ENCODE measurements around the gene TRAPPC5. TPM values are rescaled to one million over a fixed set of nuclear protein-coding genes. Genes with fewer than 3 reads are reported as not detected.

The TRAPPC5 gene
- total and polyA plus RNA-seq, 2 experiments from 2014 or later: 78.3 to 252 TPM

DNA sequence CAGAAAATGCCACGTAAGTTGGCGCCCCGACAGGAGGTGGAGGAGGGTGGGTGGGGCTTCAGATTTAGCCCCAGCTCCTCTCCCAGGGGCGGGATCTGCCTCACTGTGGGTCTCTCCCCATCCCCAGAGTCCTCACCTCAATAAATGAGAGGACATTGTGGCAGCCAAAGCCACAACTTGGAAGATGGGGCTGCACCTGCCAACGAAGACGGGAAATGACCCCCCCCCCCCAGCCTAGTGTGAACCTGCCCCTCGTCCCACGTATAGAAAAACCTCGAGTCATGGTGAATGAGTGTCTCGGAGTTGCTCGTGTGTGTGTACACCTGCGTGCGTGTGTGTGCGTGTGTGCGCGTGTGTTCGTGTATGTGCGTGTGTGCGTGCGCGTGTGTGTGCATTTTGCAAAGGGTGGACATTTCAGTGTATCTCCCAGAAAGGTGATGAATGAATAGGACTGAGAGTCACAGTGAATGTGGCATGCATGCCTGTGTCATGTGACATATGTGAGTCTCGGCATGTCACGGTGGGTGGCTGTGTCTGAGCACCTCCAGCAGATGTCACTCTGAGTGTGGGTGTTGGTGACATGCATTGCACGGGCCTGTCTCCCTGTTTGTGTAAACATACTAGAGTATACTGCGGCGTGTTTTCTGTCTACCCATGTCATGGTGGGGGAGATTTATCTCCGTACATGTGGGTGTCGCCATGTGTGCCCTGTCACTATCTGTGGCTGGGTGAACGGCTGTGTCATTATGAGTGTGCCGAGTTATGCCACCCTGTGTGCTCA, 1.5 kb upstream of the TRAPPC5 start:
- H3K4me3 Mint-ChIP-seq: no peak overlapping the region
- Histone ChIP-seq H3K27ac (ENCODE audit: low read depth) (no peak overlapping the region), H4K20me1 (replicated peaks; ENCODE audit: insufficient read depth) (peaks cover 8% of the 10 kb centered on the region), H3K79me2 (replicated peaks; ENCODE audit: insufficient read depth) (0 out of 2 replicates have a peak, but pooled peaks cover 3% of the 10 kb centered on the region), H3K4me1 (ENCODE audit: insufficient read depth) (no peaks in the 10 kb centered on the region), H3K27me3 (ENCODE audit: insufficient read depth) (peaks cover 10% of the 10 kb centered on the region; the same call in 1 of the 2 replicates), H3K4me2 (no peak overlapping the region), H2AFZ (no peak overlapping the region), H3F3A (replicated peaks; ENCODE audit: low read depth) (0 out of 2 replicates have a peak, but pooled peaks cover 3% of the 10 kb centered on the region), H3K36me3 (ENCODE audit: insufficient read depth) (no peaks in the 10 kb centered on the region; the same call in 1 of the 2 replicates), H3K9me2 (ENCODE audit: insufficient read depth) (no peaks in the 10 kb centered on the region), H3K4me3 (no peak overlapping the region)
- no peak for ATAC-seq
- H3K9me3 Mint-ChIP-seq: peaks cover under 1% of the 10 kb centered on the region; the same call in 1 of the 3 replicates
- no peak for DNase-seq (ENCODE audit: low spot score)
- peaks cover 20% of the 10 kb centered on the region for H3K36me3 Mint-ChIP-seq (ENCODE audit: low read depth)
- TF ChIP-seq ZNF331 (CRISPR knock-in tag; IDR thresholded peaks at IDR 0.05; ENCODE audit: low read depth) (no peak), POLR2AphosphoS5 (IDR thresholded peaks at IDR 0.05; ENCODE audit: low read depth) (no peak)
- TF ChIP-seq, protein P1, sequence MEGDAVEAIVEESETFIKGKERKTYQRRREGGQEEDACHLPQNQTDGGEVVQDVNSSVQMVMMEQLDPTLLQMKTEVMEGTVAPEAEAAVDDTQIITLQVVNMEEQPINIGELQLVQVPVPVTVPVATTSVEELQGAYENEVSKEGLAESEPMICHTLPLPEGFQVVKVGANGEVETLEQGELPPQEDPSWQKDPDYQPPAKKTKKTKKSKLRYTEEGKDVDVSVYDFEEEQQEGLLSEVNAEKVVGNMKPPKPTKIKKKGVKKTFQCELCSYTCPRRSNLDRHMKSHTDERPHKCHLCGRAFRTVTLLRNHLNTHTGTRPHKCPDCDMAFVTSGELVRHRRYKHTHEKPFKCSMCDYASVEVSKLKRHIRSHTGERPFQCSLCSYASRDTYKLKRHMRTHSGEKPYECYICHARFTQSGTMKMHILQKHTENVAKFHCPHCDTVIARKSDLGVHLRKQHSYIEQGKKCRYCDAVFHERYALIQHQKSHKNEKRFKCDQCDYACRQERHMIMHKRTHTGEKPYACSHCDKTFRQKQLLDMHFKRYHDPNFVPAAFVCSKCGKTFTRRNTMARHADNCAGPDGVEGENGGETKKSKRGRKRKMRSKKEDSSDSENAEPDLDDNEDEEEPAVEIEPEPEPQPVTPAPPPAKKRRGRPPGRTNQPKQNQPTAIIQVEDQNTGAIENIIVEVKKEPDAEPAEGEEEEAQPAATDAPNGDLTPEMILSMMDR (conservative IDR thresholded peaks at IDR 0.05; ENCODE audit: low read depth in 2 of 2): peak in 1 of 2 experiments; percentile 35; a peak in 2 of 4 replicates
- H3K27ac Mint-ChIP-seq: no peak overlapping the region
- peaks cover 28% of the 10 kb centered on the region for H3K27me3 Mint-ChIP-seq (ENCODE audit: insufficient read depth, low read depth, poor library complexity)
- peaks cover 4% of the 10 kb centered on the region; the same call in 1 of the 3 replicates for H3K4me1 Mint-ChIP-seq

DNA sequence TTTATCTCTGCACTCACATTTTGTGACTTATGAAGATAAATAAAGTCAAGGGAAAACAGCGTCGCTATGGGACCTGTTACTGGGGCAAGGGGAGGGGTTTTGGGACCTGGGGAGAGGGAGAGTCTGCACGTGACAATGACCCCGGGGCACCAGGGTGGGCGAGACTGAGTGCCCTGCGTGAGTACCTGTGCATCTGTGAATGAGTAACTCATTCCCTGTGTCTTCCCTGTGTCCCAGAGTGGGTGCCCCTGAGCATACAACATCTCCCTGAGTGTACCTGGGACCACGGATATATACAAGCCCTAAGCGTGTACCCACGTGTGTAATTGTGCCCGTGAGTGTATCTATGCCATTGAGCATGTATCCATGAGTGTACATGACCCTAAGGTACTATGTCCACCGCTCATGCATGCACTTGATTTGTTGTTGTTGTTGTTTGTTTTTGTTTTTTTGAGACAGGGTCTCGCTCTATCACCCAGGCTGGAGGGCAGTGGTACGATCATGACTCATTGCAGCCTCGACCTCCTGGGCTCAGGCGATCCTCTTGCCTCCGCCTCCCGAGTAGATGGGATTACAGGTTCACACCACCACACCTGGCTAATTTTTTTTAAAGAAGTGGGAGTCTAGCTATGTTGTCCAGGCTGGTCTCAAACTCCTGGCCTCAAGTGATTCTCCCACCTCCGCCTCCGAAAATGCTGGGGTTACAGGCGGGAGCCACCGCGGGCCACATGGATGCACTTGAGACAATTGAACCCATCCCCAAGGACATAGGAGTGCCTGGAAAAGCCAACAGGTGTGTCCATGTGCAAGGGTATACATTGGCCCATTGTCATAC, 645 bp upstream of the TRAPPC5 start:
- H3K79me2 ChIP-seq (replicated peaks; ENCODE audit: insufficient read depth): 0 out of 2 replicates have a peak, but pooled peaks cover 3% of the 10 kb centered on the region
- peak overlapping the region; percentile 92; the same call in 1 of the 2 replicates for H3K4me3 ChIP-seq
- peaks cover 4% of the 10 kb centered on the region; the same call in 1 of the 3 replicates for H3K4me1 Mint-ChIP-seq
- H3K4me3 Mint-ChIP-seq: peak overlapping the region; percentile 56
- H4K20me1 ChIP-seq (replicated peaks; ENCODE audit: insufficient read depth): peaks cover 8% of the 10 kb centered on the region
- no peaks in the 10 kb centered on the region for H3K4me1 ChIP-seq (ENCODE audit: insufficient read depth)
- peaks cover 20% of the 10 kb centered on the region for H3K36me3 Mint-ChIP-seq (ENCODE audit: low read depth)
- TF ChIP-seq POLR2AphosphoS5 (IDR thresholded peaks at IDR 0.05; ENCODE audit: low read depth) (no peak), EZH2phosphoT487 (IDR thresholded peaks at IDR 0.05; ENCODE audit: unreplicated experiment) (no peak), CREB1 (CRISPR knock-in tag; IDR thresholded peaks at IDR 0.05; ENCODE audit: low read depth) (no peak)
- TF ChIP-seq, protein P2, sequence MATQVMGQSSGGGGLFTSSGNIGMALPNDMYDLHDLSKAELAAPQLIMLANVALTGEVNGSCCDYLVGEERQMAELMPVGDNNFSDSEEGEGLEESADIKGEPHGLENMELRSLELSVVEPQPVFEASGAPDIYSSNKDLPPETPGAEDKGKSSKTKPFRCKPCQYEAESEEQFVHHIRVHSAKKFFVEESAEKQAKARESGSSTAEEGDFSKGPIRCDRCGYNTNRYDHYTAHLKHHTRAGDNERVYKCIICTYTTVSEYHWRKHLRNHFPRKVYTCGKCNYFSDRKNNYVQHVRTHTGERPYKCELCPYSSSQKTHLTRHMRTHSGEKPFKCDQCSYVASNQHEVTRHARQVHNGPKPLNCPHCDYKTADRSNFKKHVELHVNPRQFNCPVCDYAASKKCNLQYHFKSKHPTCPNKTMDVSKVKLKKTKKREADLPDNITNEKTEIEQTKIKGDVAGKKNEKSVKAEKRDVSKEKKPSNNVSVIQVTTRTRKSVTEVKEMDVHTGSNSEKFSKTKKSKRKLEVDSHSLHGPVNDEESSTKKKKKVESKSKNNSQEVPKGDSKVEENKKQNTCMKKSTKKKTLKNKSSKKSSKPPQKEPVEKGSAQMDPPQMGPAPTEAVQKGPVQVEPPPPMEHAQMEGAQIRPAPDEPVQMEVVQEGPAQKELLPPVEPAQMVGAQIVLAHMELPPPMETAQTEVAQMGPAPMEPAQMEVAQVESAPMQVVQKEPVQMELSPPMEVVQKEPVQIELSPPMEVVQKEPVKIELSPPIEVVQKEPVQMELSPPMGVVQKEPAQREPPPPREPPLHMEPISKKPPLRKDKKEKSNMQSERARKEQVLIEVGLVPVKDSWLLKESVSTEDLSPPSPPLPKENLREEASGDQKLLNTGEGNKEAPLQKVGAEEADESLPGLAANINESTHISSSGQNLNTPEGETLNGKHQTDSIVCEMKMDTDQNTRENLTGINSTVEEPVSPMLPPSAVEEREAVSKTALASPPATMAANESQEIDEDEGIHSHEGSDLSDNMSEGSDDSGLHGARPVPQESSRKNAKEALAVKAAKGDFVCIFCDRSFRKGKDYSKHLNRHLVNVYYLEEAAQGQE (IDR thresholded peaks at IDR 0.05; ENCODE audit: unreplicated experiment): no peak
- no peaks in the 10 kb centered on the region for H3K9me2 ChIP-seq (ENCODE audit: insufficient read depth)
- no peaks in the 10 kb centered on the region for H3K9me3 Mint-ChIP-seq
- DNase-seq (ENCODE audit: low spot score) (peak; percentile 44), ATAC-seq (peak; percentile 26)
- peaks cover 10% of the 10 kb centered on the region; the same call in 1 of the 2 replicates for H3K27me3 ChIP-seq (ENCODE audit: insufficient read depth)
- H3K36me3 ChIP-seq (ENCODE audit: insufficient read depth): no peaks in the 10 kb centered on the region; the same call in 1 of the 2 replicates
- no peak overlapping the region for H3K27ac Mint-ChIP-seq
- 0 out of 2 replicates have a peak, but pooled peaks cover 3% of the 10 kb centered on the region for H3F3A ChIP-seq (replicated peaks; ENCODE audit: low read depth)
- H2AFZ ChIP-seq: peak overlapping the region; percentile 89
- H3K4me2 ChIP-seq: no peak overlapping the region; the same call in 1 of the 2 replicates
- H3K27ac ChIP-seq (ENCODE audit: low read depth): no peak overlapping the region
- peaks cover 28% of the 10 kb centered on the region for H3K27me3 Mint-ChIP-seq (ENCODE audit: insufficient read depth, low read depth, poor library complexity)
